SK-N-SH (cell line): ENCODE measurements around the gene SPRR1B. TPM values are rescaled to one million over a fixed set of nuclear protein-coding genes. Genes with fewer than 3 reads are reported as not detected.

Experiments used
- CTCF ChIA-PET: fragments of 300-600, 350-600 bp; formaldehyde crosslinking; extraction: SDS; loops from one replicate; lab custom pipeline; 2021; lab: Yijun Ruan, JAX
- POLR2A ChIA-PET: fragments of 350-600 bp; sonication (Branson Sonifier 250); formaldehyde crosslinking; extraction: SDS; loops from one replicate; lab custom pipeline; 2020; ENCODE audit warnings: antibody characterized with exemption, inconsistent platforms; lab: Yijun Ruan, JAX
- DNase-seq: peaks from one replicate; pipeline ENCODE4 v3.0.0; 2012
- H2AFZ ChIP-seq: fragments of 200-600 bp; sonication (generic); 2 replicates; pipeline ENCODE4 v1.8.1; 2016; ENCODE audit warnings: antibody characterized with exemption, mild to moderate bottlenecking, low read depth
- H3F3A ChIP-seq: fragments of 200-600 bp; sonication (generic); replicated peaks from 2 replicates; pipeline ENCODE3; 2016; ENCODE audit warnings: antibody characterized with exemption, mild to moderate bottlenecking; ENCODE audit not compliant: insufficient read depth
- H3K27ac ChIP-seq, 2 experiments: fragments of 200-500 bp in 1 of 2; fragments of 200-600 bp in 1 of 2; sonication (Bioruptor generic) in 1 of 2; sonication (generic), shearing (Covaris generic) in 1 of 2; 2 replicates each; pipeline versions ENCODE4 v1.5.1 to v1.6.1; 2014 to 2016; ENCODE audit warnings: low read depth in 2 of 2, inconsistent platforms in 1 of 2, low read length in 1 of 2, mild to moderate bottlenecking in 1 of 2, mixed read lengths in 1 of 2
- H3K27me3 ChIP-seq: fragments of 200-600 bp; sonication (generic), shearing (Covaris generic); 2 replicates; pipeline ENCODE4 v1.6.1; 2016; ENCODE audit warnings: mixed run types; ENCODE audit not compliant: insufficient read depth
- H3K36me3 ChIP-seq, 2 experiments: fragments of 200-500 bp in 1 of 2; fragments of 200-600 bp in 1 of 2; sonication (Bioruptor generic) in 1 of 2; sonication (generic) in 1 of 2; replicated peaks in 1 of 2; 2 replicates each; pipeline versions ENCODE3 to v1.5.1; 2014 to 2016; ENCODE audit warnings: low read length in 1 of 2, mild to moderate bottlenecking in 1 of 2; ENCODE audit not compliant: insufficient read depth in 2 of 2, control insufficient read depth in 1 of 2
- H3K4me1 ChIP-seq, 2 experiments: fragments of 200-500 bp in 1 of 2; fragments of 200-600 bp in 1 of 2; sonication (Bioruptor generic) in 1 of 2; sonication (generic), shearing (Covaris generic) in 1 of 2; 2 replicates each; pipeline versions ENCODE4 v1.5.1 to v1.6.1; 2014 to 2016; ENCODE audit warnings: low read depth in 1 of 2, low read length in 1 of 2, mixed run types in 1 of 2; ENCODE audit not compliant: insufficient read depth in 2 of 2, control insufficient read depth in 1 of 2
- H3K4me2 ChIP-seq: fragments of 200-600 bp; sonication (generic), shearing (Covaris generic); 2 replicates; pipeline ENCODE4 v1.6.1; 2017; ENCODE audit warnings: mixed run types
- H3K4me3 ChIP-seq, 2 experiments: fragments of 200-500 bp in 1 of 2; fragments of 200-600 bp in 1 of 2; sonication (Bioruptor generic) in 1 of 2; sonication (generic), shearing (Covaris generic) in 1 of 2; 2 replicates each; pipeline versions ENCODE4 v1.5.1 to v1.8.1; 2014 to 2016; ENCODE audit warnings: low read depth in 2 of 2, inconsistent platforms in 1 of 2, low read length in 1 of 2, mild to moderate bottlenecking in 1 of 2, mixed read lengths in 1 of 2, moderate library complexity in 1 of 2
- H3K79me2 ChIP-seq: fragments of 200-600 bp; sonication (generic); 2 replicates; pipeline ENCODE4 v1.8.1; 2017; ENCODE audit warnings: mild to moderate bottlenecking; ENCODE audit not compliant: insufficient read depth
- H3K9ac ChIP-seq: fragments of 200-600 bp; sonication (generic); 2 replicates; pipeline ENCODE4 v1.6.1; 2017; ENCODE audit warnings: mixed run types
- H3K9me2 ChIP-seq: fragments of 200-600 bp; sonication (generic); 2 replicates; pipeline ENCODE4 v1.6.1; 2017; ENCODE audit warnings: mixed run types
- H3K9me3 ChIP-seq: fragments of 200-600 bp; sonication (generic); 2 replicates; pipeline ENCODE4 v1.6.1; 2017; ENCODE audit warnings: mixed run types, mild to moderate bottlenecking, moderate library complexity
- H4K20me1 ChIP-seq: fragments of 200-600 bp; sonication (generic); 2 replicates; pipeline ENCODE4 v1.6.1; 2017; ENCODE audit warnings: mild to moderate bottlenecking, mixed run types; ENCODE audit not compliant: insufficient read depth
- CHD2 ChIP-seq: fragments of 150-350 bp; IDR thresholded peaks from 2 replicates; pipeline ENCODE4 v1.6.1; 2018; ENCODE audit warnings: low read length; ENCODE audit not compliant: partially characterized antibody
- FOXM1 ChIP-seq: IDR thresholded peaks from 2 replicates; pipeline ENCODE4 v1.4.0; 2012; ENCODE audit warnings: low read depth, mild to moderate bottlenecking
- GABPA ChIP-seq: IDR thresholded peaks from 2 replicates; pipeline ENCODE4 v1.4.0; 2012; ENCODE audit warnings: low read depth, mild to moderate bottlenecking
- IRF3 ChIP-seq: fragments of 150-350 bp; IDR thresholded peaks from 2 replicates; pipeline ENCODE4 v1.6.1; 2016; ENCODE audit warnings: mild to moderate bottlenecking, low read depth, low read length
- NRF1 ChIP-seq: IDR thresholded peaks from 2 replicates; pipeline ENCODE4 v1.6.1; 2012; ENCODE audit warnings: low read depth, mild to moderate bottlenecking, low read length
- RXRA ChIP-seq: IDR thresholded peaks from 2 replicates; pipeline ENCODE4 v1.4.0; 2012; ENCODE audit warnings: low read depth, mild to moderate bottlenecking, borderline replicate concordance
- SIN3A ChIP-seq: IDR thresholded peaks from 2 replicates; pipeline ENCODE4 v1.6.1; 2012; ENCODE audit warnings: low read depth, mild to moderate bottlenecking, low read length, moderate library complexity, borderline replicate concordance
- TCF12 ChIP-seq: IDR thresholded peaks from 2 replicates; pipeline ENCODE4 v1.4.0; 2012
- USF1 ChIP-seq: IDR thresholded peaks from 2 replicates; pipeline ENCODE4 v1.4.0; 2012; ENCODE audit warnings: low read depth, borderline replicate concordance
- USF2 ChIP-seq: fragments of 150-350 bp; IDR thresholded peaks from 2 replicates; pipeline ENCODE4 v1.6.1; 2017; ENCODE audit warnings: antibody characterized with exemption, low read length, low read depth, borderline replicate concordance
- YY1 ChIP-seq: IDR thresholded peaks from 2 replicates; pipeline ENCODE4 v1.4.0; 2012; ENCODE audit warnings: low read depth, mild to moderate bottlenecking
- WGBS: methylation state at CpG from one replicate; pipeline ENCODE4 v1.1.6; 2017; ENCODE audit warnings: low lambda C conversion rate; 5-methylcytosine and 5-hydroxymethylcytosine counted together
- polyA plus RNA-seq, 3 experiments: library from polyadenylated mRNA; depleted of rRNA; stranded (reverse); fragments of >200 nt; gene quantifications; 2 replicates each; pipeline ENCODE4 v1.2.3, GENCODE V29; 2012

SPRR1B gene
- polyA plus RNA-seq, 1 of the 3 experiments (the other 2 are of a cell fraction), result not detected

- H3K4me1 ChIP-seq, result no peaks in the 10 kb centered on the region
- H3K36me3 ChIP-seq, result no peaks in the 10 kb centered on the region
- no peak overlapping the region for H3K9ac ChIP-seq
- H2AFZ ChIP-seq, result no peak overlapping the region
- H3F3A ChIP-seq, result no peaks in the 10 kb centered on the region
- H3K4me2 ChIP-seq, result no peak overlapping the region
- no peak for DNase-seq
- no peak overlapping the region for H3K4me3 ChIP-seq
- H3K9me3 ChIP-seq, result no peaks in the 10 kb centered on the region
- no peak overlapping the region for H3K27ac ChIP-seq
- no peaks in the 10 kb centered on the region for H3K79me2 ChIP-seq
- 8% methylated on average over 1 of the region's 1 CpG for WGBS
- no peaks in the 10 kb centered on the region for H3K9me2 ChIP-seq
- TF ChIP-seq FOXM1, result no peak
- POLR2A ChIA-PET, result no interaction called here
- CTCF ChIA-PET, result no interaction called here
- H4K20me1 ChIP-seq, result no peaks in the 10 kb centered on the region
- H3K27me3 ChIP-seq, result no peaks in the 10 kb centered on the region
These were observed 4.2 kb downstream of the SPRR1B start for GRCh38 chr1:153035211-153035610.

GRCh38 chr1:153040950-153041631 lies 10.1 kb downstream of the SPRR1B start, which contains the start of gene SPRR2D:
Gene SPRR2D, minus strand, starts transcription at chr1:153041120. Its CDS starts 774 bp downstream, at chr1:153040346.
- Histone ChIP-seq H4K20me1 (no peaks in the 10 kb centered on the region), H3K4me3 (no peak within 1 kb of the TSS), H3K4me1 (no peaks in the 10 kb centered on the region), H3K36me3 (no peaks in the 10 kb centered on the region), H3K79me2 (no peaks in the 10 kb centered on the region)
- POLR2A ChIA-PET, result no interaction called here
- TF ChIP-seq IRF3 (no peak), NRF1 (no peak), TCF12 (no peak), RXRA (no peak), SIN3A (no peak), USF1 (no peak), GABPA (no peak), USF2 (no peak), CHD2 (no peak), YY1 (no peak)
- TF ChIP-seq, all 33 proteins: peak for 0
- Histone ChIP-seq H3K27ac (no peak within 1 kb of the TSS), H3F3A (no peaks in the 10 kb centered on the region), H3K9me3 (no peaks in the 10 kb centered on the region), H3K9ac (no peak within 1 kb of the TSS), H2AFZ (no peak within 1 kb of the TSS), H3K27me3 (no peaks in the 10 kb centered on the region), H3K4me2 (no peak within 1 kb of the TSS), H3K9me2 (no peaks in the 10 kb centered on the region)
- CTCF ChIA-PET, result interaction anchor here (1.0 kb wide), 1 partner anchor 17 kb away, joined by 3 read pairs; the partner anchor contains the start of gene SPRR2A
- WGBS, result 0% methylated on average over 4 of the region's 4 CpGs
- DNase-seq, result no peak
